Pons (tissue), 1 donor: ENCODE measurements around the gene CFAP20.
A peak's percentile ranks its signal among the peaks of the same experiment; 100 is the strongest.

Experiments used
- DNase-seq: peaks from one replicate; pipeline ENCODE4 v3.0.0-alpha.2; 2016; ENCODE audit warnings: low spot score

CFAP20 gene

GRCh38 chr16:58129097-58129936, at the start of gene CFAP20:
TSS of gene CFAP20 (minus strand) at chr16:58129381. CDS start at chr16:58129115, 266 bp downstream.
- DNase-seq = peak; percentile 99

DNA sequence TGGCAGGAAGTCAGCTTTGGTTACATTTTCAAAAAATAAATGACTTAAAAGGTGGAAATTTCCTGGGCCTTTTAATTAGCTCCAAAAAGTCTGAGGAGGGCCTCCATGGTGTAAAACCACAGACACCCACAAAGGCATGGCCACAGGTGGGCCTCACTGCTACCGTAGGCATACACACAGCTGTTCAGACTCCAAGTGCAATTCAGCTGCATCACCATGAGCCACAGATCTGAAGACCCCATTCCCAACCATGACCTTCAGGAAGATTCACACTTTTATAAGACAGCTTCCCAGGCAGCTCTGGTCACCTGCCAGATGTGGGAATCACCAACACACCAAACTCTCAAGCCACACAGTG, 48.2 kb upstream of the CFAP20 start:
- no peak for DNase-seq

DNA sequence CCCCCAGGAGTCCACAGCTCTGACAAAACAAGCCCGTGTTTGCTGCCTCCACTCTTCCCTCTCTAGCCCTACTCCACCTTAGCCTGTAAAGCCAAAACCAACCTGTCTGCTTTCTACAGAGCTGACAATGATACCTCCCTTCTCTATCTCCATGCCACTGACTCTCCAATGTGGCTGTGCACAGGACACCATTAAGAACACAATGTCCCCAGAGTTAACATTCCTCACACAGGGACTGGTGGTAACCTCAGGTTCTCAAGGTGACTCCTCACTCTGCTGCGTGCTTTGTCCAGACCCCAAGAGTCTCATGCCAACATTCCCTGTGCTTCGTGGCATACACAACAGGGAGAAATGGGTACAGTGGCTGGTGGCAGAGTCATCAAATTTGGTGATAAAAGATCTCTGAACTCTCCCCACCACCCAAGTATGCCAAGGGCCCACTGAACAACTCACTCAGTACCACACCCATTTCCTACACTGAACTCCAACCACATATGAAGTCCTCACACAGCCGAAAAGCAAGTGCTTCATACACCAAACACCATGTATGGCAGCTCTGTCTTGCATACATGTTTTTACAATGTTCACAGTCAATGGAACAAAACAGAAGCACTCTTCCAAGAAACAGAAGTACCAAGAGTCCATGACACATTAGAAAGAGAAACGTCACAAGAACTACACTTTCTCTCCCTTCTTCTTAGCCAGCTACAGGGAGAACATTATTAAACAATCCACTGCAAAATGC, 47.6 kb upstream of the CFAP20 start:
- DNase-seq = no peak

GRCh38 chr16:58170223-58170622, 41.0 kb upstream of the CFAP20 start:
- DNase-seq = no peak

- DNase-seq = no peak
These were observed 31.7 kb upstream of the CFAP20 start for GRCh38 chr16:58160855-58161254.

DNA sequence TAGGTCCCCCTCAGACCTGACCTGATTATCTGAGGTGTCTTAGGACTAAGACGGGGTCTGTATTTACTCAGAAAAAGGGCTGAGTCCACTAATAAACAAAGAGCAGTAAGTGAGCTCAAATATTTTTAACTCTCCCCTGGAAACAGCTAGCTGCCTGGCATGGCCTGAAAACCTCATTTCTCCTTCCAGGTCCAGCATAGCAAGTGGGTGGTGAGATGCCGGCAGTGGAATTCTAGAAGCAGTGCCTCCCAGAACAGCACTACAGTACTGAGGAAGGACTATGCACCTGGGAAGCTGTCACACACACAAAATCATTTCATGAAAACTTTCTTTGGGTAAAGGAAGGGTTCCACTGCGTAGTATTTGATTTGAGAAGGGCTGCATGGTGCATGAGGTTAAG, 29.5 kb upstream of the CFAP20 start:
- DNase-seq = no peak

GRCh38 chr16:58157951-58158540, 28.9 kb upstream of the CFAP20 start:
- DNase-seq = no peak

DNA sequence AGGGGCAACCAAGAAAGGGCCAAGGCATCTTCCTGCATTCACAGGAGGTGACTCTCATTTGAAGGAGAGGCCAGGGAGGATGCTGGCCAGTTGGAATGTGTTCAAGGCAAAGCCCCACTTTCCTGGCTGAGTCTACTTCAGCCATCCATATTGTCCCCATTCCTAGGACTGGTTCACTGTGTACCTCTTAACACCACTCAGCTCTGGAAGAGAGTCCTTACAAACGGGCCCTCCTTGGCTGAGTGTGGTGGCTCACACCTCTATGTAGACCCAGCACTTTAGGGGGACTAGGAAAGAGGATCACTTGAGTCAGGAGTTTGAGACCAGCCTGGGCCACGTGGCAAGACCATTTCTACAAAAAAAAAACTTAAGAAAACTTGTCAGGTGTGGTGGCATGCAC, 28.1 kb upstream of the CFAP20 start:
- no peak for DNase-seq

GRCh38 chr16:58155839-58156238, 26.7 kb upstream of the CFAP20 start:
- DNase-seq = no peak

GRCh38 chr16:58154345-58154744, 25.2 kb upstream of the CFAP20 start:
- no peak for DNase-seq

DNA sequence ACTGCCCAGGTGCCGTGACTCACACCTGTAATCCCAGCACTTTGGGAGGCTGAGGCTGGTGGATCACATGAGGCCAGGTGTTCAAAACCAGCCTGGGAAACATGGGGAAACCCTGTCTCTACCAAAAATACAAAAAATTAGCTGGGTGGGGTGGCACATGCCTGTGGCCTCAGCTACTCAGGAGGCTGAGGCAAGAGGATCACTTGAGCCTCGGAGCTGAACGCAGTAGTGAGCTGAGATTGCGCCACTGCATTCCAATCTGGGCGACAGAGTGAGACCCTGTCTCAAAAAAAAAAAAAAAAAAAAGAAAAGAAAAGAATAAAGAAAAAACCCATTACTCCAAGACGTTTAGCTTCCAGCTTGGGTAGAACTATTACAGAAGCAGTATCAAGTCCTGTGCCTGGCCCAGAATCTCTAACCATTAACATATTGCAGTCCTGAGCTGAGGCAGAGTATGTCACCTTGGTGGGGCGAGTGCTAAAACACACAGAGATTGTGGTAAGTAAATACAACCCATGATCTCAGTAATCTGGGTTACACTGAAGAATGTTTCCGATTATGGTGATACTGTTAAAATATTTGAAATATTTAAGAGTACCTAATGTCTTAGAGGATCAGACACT, 23.2 kb upstream of the CFAP20 start:
- no peak for DNase-seq

GRCh38 chr16:58148526-58148925, 19.3 kb upstream of the CFAP20 start:
- DNase-seq = no peak

GRCh38 chr16:58148099-58148498, 18.9 kb upstream of the CFAP20 start:
- DNase-seq = no peak

GRCh38 chr16:58138852-58139251, 9.7 kb upstream of the CFAP20 start:
- DNase-seq = no peak

GRCh38 chr16:58137581-58137980, 8.4 kb upstream of the CFAP20 start:
- no peak for DNase-seq

- no peak for DNase-seq
These were observed 477 bp downstream of the CFAP20 start for GRCh38 chr16:58128711-58129096.

- DNase-seq = peak; percentile 84
These were observed 975 bp downstream of the CFAP20 start for GRCh38 chr16:58128181-58128631.

- DNase-seq = peak; percentile 33
These were observed 1.5 kb downstream of the CFAP20 start for GRCh38 chr16:58127634-58128033.

DNA sequence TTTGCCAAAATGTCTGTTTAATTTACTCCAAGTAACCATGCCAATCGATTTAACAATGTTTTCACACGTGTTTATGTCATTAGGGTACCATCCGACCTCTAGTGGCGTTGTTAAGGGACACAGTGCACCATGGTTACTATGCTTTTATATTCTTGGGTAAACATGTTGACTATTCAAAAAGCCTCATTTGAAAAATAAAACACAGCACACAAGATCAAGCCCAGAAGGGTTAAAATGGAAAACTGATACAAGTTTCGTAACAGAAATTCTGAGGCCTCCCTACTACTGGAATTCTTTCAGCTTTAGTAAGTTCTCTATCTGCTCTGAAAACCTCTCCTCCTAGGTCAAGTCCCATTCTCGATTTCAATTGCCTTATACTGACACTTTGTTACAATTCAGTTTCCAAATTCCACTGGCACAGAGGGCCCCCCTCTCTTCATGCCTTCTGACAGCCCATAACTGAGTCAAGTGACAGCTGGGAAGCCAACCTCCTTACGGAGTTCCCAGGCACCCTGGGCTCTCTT, 2.1 kb downstream of the CFAP20 start:
- DNase-seq = peak; percentile 70

GRCh38 chr16:58126451-58126961, 2.7 kb downstream of the CFAP20 start:
- no peak for DNase-seq

DNA sequence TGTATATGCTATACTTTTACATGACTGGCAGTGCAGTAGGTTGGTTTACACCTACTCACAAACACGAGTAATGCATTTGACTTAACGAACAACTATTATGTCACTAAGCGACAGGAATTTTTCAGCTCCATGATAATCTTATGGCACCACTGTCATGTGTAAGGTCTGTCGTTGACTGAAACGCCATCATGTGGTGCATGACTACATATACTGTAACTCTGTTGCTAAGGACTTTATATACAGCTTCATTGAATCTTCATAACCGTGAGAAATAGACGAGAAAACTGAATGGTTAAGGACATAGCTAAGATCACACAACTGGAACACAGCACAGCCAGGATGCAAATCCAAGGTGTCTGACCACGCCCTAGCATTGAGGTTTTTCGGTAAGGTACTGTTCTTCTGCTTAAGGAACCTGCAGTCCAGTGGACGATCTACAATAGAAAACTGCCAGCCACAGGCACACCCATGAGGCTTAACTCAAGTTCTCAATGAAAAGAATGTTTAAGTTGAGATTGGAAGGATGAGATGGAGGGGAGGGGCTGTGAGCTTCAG, 3.3 kb downstream of the CFAP20 start:
- DNase-seq = no peak

DNA sequence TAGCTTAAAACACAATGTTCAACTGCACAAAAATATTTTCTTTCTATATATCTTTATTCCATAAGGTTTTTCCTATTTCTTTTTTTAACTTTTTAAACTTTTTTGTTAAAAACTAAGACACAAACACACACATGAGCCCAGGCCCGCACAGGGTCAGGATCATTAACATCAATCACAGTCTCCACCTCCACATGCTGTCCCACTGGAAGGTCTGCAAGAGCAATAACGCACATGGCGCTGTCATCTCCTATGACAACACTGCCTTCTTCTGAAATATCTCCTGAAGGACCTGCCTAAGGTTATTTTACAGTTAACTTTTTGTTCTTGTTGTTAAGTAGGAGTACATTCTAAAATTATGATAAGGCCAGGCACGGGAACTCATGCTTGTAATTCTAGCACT, 4.1 kb downstream of the CFAP20 start:
- no peak for DNase-seq
